Hepatocyte (in vitro differentiated cells): ENCODE results near the gene CLMP. TPM values are rescaled to one million over a fixed set of nuclear protein-coding genes. Genes with fewer than 3 reads are reported as not detected.
A peak's percentile ranks its signal among the peaks of the same experiment; 100 is the strongest.

Experiments used
- DNase-seq: peaks from one replicate; pipeline ENCODE4 v3.0.0-alpha.2; 2016; ENCODE audit warnings: low spot score
- H2AFZ ChIP-seq: fragments of 200-600 bp; sonication (generic); 2 replicates; pipeline ENCODE4 v1.6.0; 2016; ENCODE audit warnings: antibody characterized with exemption, mild to moderate bottlenecking
- H3K27ac ChIP-seq: fragments of 200-600 bp; sonication (generic); 2 replicates; pipeline ENCODE4 v1.5.1; 2016; ENCODE audit warnings: mild to moderate bottlenecking
- H3K27me3 ChIP-seq: fragments of 200-600 bp; sonication (generic); 2 replicates; pipeline ENCODE4 v1.6.1; 2016
- H3K36me3 ChIP-seq: fragments of 200-600 bp; sonication (generic); replicated peaks from 2 replicates; pipeline ENCODE4 v1.5.1; 2016; ENCODE audit warnings: low read depth; ENCODE audit not compliant: insufficient read depth
- H3K4me1 ChIP-seq: fragments of 200-600 bp; sonication (generic); 2 replicates; pipeline ENCODE4 v1.5.1; 2016; ENCODE audit warnings: mild to moderate bottlenecking, moderate library complexity; ENCODE audit not compliant: insufficient read depth
- H3K4me2 ChIP-seq: fragments of 200-600 bp; sonication (generic); 2 replicates; pipeline ENCODE4 v1.6.0; 2016
- H3K4me3 ChIP-seq: fragments of 200-600 bp; sonication (generic); 2 replicates; pipeline ENCODE4 v1.5.1; 2016; ENCODE audit warnings: mild to moderate bottlenecking
- H3K79me2 ChIP-seq: fragments of 200-600 bp; sonication (generic); 2 replicates; pipeline ENCODE4 v1.6.0; 2017; ENCODE audit warnings: mild to moderate bottlenecking
- H3K9me2 ChIP-seq: fragments of 200-600 bp; sonication (generic); replicated peaks from 2 replicates; pipeline ENCODE4 v1.6.0; 2017; ENCODE audit warnings: mild to moderate bottlenecking; ENCODE audit not compliant: insufficient read depth
- H3K9me3 ChIP-seq: fragments of 200-600 bp; sonication (generic); 2 replicates; pipeline ENCODE4 v1.5.1; 2016; ENCODE audit warnings: low read depth, mild to moderate bottlenecking
- H4K20me1 ChIP-seq: fragments of 200-600 bp; sonication (generic); 2 replicates; pipeline ENCODE4 v1.6.0; 2016; ENCODE audit warnings: mild to moderate bottlenecking; ENCODE audit not compliant: insufficient read depth, poor library complexity, severe bottlenecking
- CTCF ChIP-seq: fragments of 200-600 bp; sonication (generic); IDR thresholded peaks from 2 replicates; pipeline ENCODE4 v1.5.1; 2016; ENCODE audit warnings: antibody characterized with exemption, mild to moderate bottlenecking; ENCODE audit not compliant: poor library complexity
- EZH2 ChIP-seq: fragments of 200-600 bp; sonication (generic); IDR thresholded peaks from 2 replicates; pipeline ENCODE4 v1.6.1; 2016; ENCODE audit warnings: antibody characterized with exemption, mild to moderate bottlenecking, borderline replicate concordance
- EZH2phosphoT487 ChIP-seq: fragments of 200-600 bp; sonication (generic); IDR thresholded peaks from one replicate; pipeline ENCODE4 v1.6.1; 2018; ENCODE audit warnings: antibody characterized with exemption, mild to moderate bottlenecking, low read depth, moderate library complexity; ENCODE audit not compliant: unreplicated experiment, severe bottlenecking
- WGBS: methylation state at CpG from one replicate; pipeline ENCODE4 v1.1.6; 2016; ENCODE audit warnings: low lambda C conversion rate; ENCODE audit errors: missing lambda C conversion rate; 5-methylcytosine and 5-hydroxymethylcytosine counted together
- polyA plus RNA-seq: library from polyadenylated mRNA; unstranded; fragments of >200 nt; fragmentation: Nextera tagmentation; extraction: Ambion mirVana; gene quantifications from 2 replicates; pipeline ENCODE4 v1.2.1, GENCODE V29; 2016
- total RNA-seq: library from RNA; depleted of rRNA; stranded (reverse); fragments of >200 nt; gene quantifications from 2 replicates; pipeline ENCODE4 v1.2.3, GENCODE V29; 2014

CLMP gene
- total and polyA plus RNA-seq, 2 experiments from 2014 or later: 23.3 to 59.4 TPM

- 73% methylated on average over 4 of the region's 4 CpGs for WGBS
- no peak for TF ChIP-seq EZH2phosphoT487
- TF ChIP-seq CTCF: no peak
- TF ChIP-seq EZH2: no peak
- H4K20me1 ChIP-seq: no peaks in the 10 kb centered on the region
- H3K4me3 ChIP-seq: no peak overlapping the region
- H3K79me2 ChIP-seq: peaks cover 10% of the 10 kb centered on the region
- no peaks in the 10 kb centered on the region for H3K36me3 ChIP-seq
- no peaks in the 10 kb centered on the region for H3K9me2 ChIP-seq
- no peak overlapping the region for H2AFZ ChIP-seq
- peak; percentile 31 for DNase-seq
- H3K27me3 ChIP-seq: no peaks in the 10 kb centered on the region
- peaks cover 12% of the 10 kb centered on the region for H3K4me1 ChIP-seq
- no peaks in the 10 kb centered on the region for H3K9me3 ChIP-seq
- H3K27ac ChIP-seq: peak overlapping the region; percentile 57
- H3K4me2 ChIP-seq: no peak overlapping the region
These were observed 21.8 kb downstream of the CLMP start for GRCh38 chr11:123173040-123173855.

GRCh38 chr11:123170929-123171328, 24.1 kb downstream of the CLMP start:
- no peaks in the 10 kb centered on the region for H3K36me3 ChIP-seq
- no peak for DNase-seq
- no peak overlapping the region for H2AFZ ChIP-seq
- H4K20me1 ChIP-seq: no peaks in the 10 kb centered on the region
- H3K9me2 ChIP-seq: no peaks in the 10 kb centered on the region
- H3K27ac ChIP-seq: no peak overlapping the region
- no peak overlapping the region for H3K4me3 ChIP-seq
- no peaks in the 10 kb centered on the region for H3K27me3 ChIP-seq
- H3K9me3 ChIP-seq: no peaks in the 10 kb centered on the region
- H3K79me2 ChIP-seq: peaks cover 5% of the 10 kb centered on the region
- peaks cover 12% of the 10 kb centered on the region for H3K4me1 ChIP-seq
- no peak overlapping the region for H3K4me2 ChIP-seq
- WGBS: 92% methylated on average over 3 of the region's 3 CpGs
- TF ChIP-seq CTCF: no peak
- no peak for TF ChIP-seq EZH2phosphoT487
- no peak for TF ChIP-seq EZH2

DNA sequence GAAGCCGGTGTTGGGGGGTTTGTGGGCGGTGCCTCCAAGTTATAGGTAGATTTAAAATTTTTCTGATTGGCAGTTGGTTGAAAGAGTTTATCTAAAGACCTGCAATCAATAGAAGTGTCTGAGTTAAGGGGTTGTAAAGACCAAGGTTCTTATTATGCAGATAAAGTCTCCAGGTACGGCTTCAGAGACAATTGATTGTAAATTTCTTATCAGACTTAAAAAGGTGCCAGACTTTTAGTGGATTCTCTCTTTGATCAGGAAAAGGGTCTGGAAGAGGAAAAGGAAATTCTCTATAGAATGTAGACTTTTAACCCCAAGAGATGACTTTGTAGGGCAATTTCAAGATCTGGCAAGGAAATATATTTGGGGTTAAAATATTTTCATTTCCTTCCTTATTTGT, 25.2 kb downstream of the CLMP start:
- H3K4me2 ChIP-seq: no peak overlapping the region
- H3K9me3 ChIP-seq: no peaks in the 10 kb centered on the region
- H3K9me2 ChIP-seq: no peaks in the 10 kb centered on the region
- no peak for DNase-seq
- no peak overlapping the region for H2AFZ ChIP-seq
- no peak overlapping the region for H3K4me3 ChIP-seq
- peaks cover 7% of the 10 kb centered on the region for H3K79me2 ChIP-seq
- H4K20me1 ChIP-seq: no peaks in the 10 kb centered on the region
- TF ChIP-seq EZH2: no peak
- no peak for TF ChIP-seq EZH2phosphoT487
- TF ChIP-seq CTCF: no peak
- 83% methylated on average over 3 of the region's 3 CpGs for WGBS
- H3K4me1 ChIP-seq: peaks cover 6% of the 10 kb centered on the region
- H3K27me3 ChIP-seq: no peaks in the 10 kb centered on the region
- H3K36me3 ChIP-seq: no peaks in the 10 kb centered on the region
- no peak overlapping the region for H3K27ac ChIP-seq
